Activated CD8-positive, alpha-beta memory T cell treated with anti-CD3 and anti-CD28 coated beads for 36 hours (primary cell): ENCODE results near the gene BRS3. TPM values are rescaled to one million over a fixed set of nuclear protein-coding genes. Genes with fewer than 3 reads are reported as not detected.

Experiments
- total RNA-seq, 2 experiments: library from RNA; stranded (reverse); gene quantifications; one replicate each; pipeline ENCODE4 v1.2.3, GENCODE V29; 2021

BRS3 gene
- total RNA-seq, 2 experiments from 2014 or later = not detected

Other genes with a start within 250 kb of the BRS3 start
- gene MAP7D3, start 236.5 kb upstream of the BRS3 start, total RNA-seq = 10 to 100 TPM; 19.5 to 21.6 TPM
- gene ADGRG4, start 187.0 kb upstream of the BRS3 start, total RNA-seq = not detected
- gene HTATSF1, start 9.6 kb downstream of the BRS3 start, total RNA-seq = 10 to 100 TPM; 43.6 to 44.5 TPM
- gene VGLL1, start 44.3 kb downstream of the BRS3 start, total RNA-seq = not detected
- gene CD40LG, start 160.2 kb downstream of the BRS3 start, total RNA-seq = 1 to 10 TPM; 7.1 to 7.6 TPM